Skeletal muscle tissue (tissue), 4 donors: Measurements from ENCODE around the gene MS4A8. TPM values are rescaled to one million over a fixed set of nuclear protein-coding genes. Genes with fewer than 3 reads are reported as not detected.
"Not testable (repeated sequence)": the region's sequence is repeated elsewhere in the genome, so short reads cannot be mapped to it uniquely, and the experiment has no call there.

Experiments used
- H3K27ac ChIP-seq: one replicate; pipeline ENCODE4 v1.7.0; 2013; ENCODE audit warnings: mild to moderate bottlenecking, low read depth, low read length, inconsistent platforms
- H3K27me3 ChIP-seq, 3 donors: one replicate each; pipeline ENCODE4 v1.7.0; 2013; ENCODE audit warnings: low read length in 3 of 3; ENCODE audit not compliant: control insufficient read depth in 3 of 3, insufficient read depth in 3 of 3
- H3K36me3 ChIP-seq, 3 donors: one replicate each; pipeline ENCODE4 v1.7.0; 2013; ENCODE audit warnings: low read length in 3 of 3; ENCODE audit not compliant: control insufficient read depth in 3 of 3, insufficient read depth in 3 of 3
- H3K4me1 ChIP-seq, 3 donors: one replicate each; pipeline ENCODE4 v1.7.0; 2013; ENCODE audit warnings: low read length in 3 of 3, mild to moderate bottlenecking in 3 of 3; ENCODE audit not compliant: control insufficient read depth in 3 of 3, insufficient read depth in 3 of 3
- H3K4me3 ChIP-seq, 3 donors: one replicate each; pipeline ENCODE4 v1.7.0; 2013; ENCODE audit warnings: low read length in 3 of 3
- H3K9ac ChIP-seq, 3 donors: one replicate each; pipeline ENCODE4 v1.7.0; 2013; ENCODE audit warnings: low read length in 3 of 3, mild to moderate bottlenecking in 3 of 3, moderate library complexity in 2 of 3, low read depth in 1 of 3
- H3K9me3 ChIP-seq, 3 donors: one replicate each; pipeline ENCODE4 v1.7.0; 2013; ENCODE audit warnings: low read length in 3 of 3; ENCODE audit not compliant: control insufficient read depth in 3 of 3
- total RNA-seq: library from RNA; depleted of rRNA; stranded (reverse); fragments of >200 nt; gene quantifications from one replicate; pipeline ENCODE4 v1.2.3, GENCODE V29; 2014
- donor health status: Osteomylitis.

Gene MS4A8
- total RNA-seq, 1 donor from 2014 or later = 3.7 TPM

DNA sequence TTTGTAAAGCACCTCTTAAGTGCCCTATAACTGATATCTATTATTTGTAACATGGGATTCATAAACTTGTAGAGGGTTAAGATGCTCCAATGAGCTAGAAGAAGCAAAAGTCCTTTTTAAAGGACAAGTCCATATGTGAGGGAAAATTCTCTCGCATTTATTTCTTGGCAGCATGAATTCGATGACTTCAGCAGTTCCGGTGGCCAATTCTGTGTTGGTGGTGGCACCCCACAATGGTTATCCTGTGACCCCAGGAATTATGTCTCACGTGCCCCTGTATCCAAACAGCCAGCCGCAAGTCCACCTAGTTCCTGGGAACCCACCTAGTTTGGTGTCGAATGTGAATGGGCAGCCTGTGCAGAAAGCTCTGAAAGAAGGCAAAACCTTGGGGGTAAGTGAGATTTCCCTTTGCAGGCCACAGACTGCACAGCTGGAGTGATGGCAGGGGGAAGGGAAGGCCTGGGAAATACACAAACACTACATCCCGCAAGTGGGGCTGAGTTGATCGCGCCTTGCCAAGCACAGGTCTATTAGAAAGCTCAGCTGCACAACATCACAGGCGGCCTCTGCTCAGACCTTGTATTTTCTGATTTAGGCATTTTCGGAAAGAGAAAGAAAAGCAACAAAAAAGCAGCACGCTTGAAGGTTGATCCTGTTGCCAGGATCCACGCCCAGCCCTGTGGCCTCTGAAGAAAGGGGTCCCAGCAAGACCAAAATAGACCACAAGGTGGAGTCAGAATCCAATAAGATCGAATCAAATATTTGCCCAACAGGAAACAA is 1.5 kb downstream of the MS4A8 start:
- no peaks in the 10 kb centered on the region for H3K27me3 ChIP-seq
- H3K4me1 ChIP-seq = peaks cover 0 to 13% (median 0%) of the 10 kb centered on the region in 3 donors
- no peak overlapping the region for H3K4me3 ChIP-seq
- H3K9ac ChIP-seq = no peak overlapping the region
- H3K27ac ChIP-seq = no peak overlapping the region
- no peaks in the 10 kb centered on the region for H3K9me3 ChIP-seq
- no peaks in the 10 kb centered on the region for H3K36me3 ChIP-seq

DNA sequence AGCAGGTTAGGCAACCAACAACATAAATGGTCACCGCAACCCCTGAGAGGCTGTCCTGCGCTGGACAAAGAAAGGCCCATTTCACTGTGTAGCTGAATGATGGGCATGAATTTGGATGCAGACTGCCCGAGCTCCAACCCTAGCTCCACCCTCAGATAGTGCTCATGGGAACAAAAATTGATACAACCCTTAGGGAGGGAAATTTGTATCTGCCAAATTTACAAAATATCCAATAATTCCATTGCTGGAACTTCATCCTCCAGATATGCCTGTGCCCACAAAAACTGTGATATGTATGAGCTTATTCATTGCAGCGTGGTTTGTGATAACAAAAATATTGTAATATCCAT is 2.0 kb downstream of the MS4A8 start:
- Histone ChIP-seq H3K4me3 (no peak overlapping the region), H3K9ac (no peak overlapping the region), H3K27ac (no peak overlapping the region), H3K9me3 (no peaks in the 10 kb centered on the region), H3K36me3 (no peaks in the 10 kb centered on the region), H3K27me3 (no peaks in the 10 kb centered on the region), H3K4me1 (peaks cover 0 to 13% (median 0%) of the 10 kb centered on the region in 3 donors)

DNA sequence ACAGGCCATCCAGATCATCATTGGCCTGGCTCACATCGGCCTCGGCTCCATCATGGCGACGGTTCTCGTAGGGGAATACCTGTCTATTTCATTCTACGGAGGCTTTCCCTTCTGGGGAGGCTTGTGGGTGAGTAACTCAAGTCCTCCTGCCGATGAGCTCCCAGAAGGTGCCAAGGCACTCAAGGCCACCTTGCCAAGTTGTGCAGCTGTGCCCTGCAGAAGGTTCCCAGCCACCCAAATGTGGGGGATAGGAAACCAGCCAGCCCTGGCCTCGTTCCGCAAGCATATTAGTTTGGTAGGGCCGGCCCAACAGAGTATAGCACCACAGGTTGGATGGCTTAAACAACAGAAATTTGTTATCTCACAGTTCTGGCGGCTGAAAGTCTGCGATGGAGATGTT is 4.0 kb downstream of the MS4A8 start:
- Histone ChIP-seq H3K4me3 (no peak overlapping the region), H3K27ac (no peak overlapping the region), H3K27me3 (no peaks in the 10 kb centered on the region), H3K36me3 (no peaks in the 10 kb centered on the region), H3K9me3 (no peaks in the 10 kb centered on the region), H3K9ac (no peak overlapping the region), H3K4me1 (peaks cover 0 to 13% (median 0%) of the 10 kb centered on the region in 3 donors)

DNA sequence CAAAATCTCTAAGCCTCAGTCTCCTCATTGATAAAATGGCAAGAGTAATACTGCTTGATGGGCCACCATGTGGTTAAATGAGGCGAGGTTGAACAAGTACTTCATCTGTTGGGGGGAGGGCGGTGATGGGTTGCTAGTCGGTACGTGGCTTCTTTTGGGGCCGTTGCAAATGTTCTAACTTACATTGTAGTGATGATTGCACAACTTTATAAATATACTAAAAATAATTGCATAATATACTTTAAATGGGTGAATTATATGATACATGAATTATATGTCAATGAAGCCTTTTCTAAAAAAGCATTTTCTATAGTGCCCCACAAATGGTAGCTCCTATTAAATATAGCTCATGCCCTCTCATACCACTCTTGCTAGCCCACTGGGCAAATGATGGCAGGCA is 6.5 kb downstream of the MS4A8 start:
- no peaks in the 10 kb centered on the region for H3K27me3 ChIP-seq

DNA sequence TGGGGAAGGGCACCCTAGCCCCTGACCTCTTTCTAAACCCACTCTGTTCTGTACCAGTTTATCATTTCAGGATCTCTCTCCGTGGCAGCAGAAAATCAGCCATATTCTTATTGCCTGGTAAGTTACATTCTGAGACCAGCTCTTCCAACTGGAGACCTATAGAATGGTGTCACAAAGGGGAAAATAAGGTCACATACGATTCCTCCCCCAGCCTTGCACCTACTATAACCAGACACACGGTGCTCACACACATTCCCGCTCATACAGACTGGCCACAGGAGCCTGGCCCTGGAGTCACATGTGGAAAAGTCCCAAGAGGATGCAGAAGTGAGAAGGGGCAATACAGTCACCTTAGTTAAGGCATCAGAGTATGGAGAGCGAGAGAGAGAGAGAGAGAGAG is 7.5 kb downstream of the MS4A8 start:
- Histone ChIP-seq H3K4me1 (peaks cover 0 to 5% (median 0%) of the 10 kb centered on the region in 3 donors), H3K36me3 (no peaks in the 10 kb centered on the region), H3K27ac (no peak overlapping the region), H3K9ac (no peak overlapping the region), H3K4me3 (no peak overlapping the region), H3K9me3 (no peaks in the 10 kb centered on the region), H3K27me3 (no peaks in the 10 kb centered on the region)

More for the DNA sequence above, 6.5 kb downstream of the MS4A8 start:
- Histone ChIP-seq H3K4me3 (no peak overlapping the region), H3K9me3 (no peaks in the 10 kb centered on the region), H3K27ac (no peak overlapping the region), H3K36me3 (no peaks in the 10 kb centered on the region), H3K9ac (no peak overlapping the region), H3K4me1 (peaks cover 0 to 5% (median 0%) of the 10 kb centered on the region in 3 donors)

DNA sequence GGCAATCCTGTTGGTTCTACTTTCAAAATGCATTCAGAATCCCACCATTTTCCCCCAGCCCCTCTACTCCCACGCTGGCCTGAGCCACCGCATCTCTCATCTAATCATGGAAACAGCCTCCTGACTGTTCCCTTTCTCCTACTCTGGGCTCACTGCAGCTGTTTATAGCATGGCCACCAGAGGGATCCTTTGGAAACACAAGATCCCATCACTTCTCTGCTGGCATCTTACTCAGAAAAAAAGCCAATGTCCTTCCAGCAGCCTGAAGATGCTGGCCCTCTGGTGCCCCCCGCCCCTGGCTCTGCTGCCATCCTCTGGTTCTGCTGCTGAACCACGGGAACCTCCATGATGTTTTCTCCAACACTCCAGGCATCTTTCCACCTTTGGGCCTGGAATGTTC is 11.1 kb downstream of the MS4A8 start:
- Histone ChIP-seq H3K4me3 (no peak overlapping the region), H3K27me3 (no peaks in the 10 kb centered on the region)

DNA sequence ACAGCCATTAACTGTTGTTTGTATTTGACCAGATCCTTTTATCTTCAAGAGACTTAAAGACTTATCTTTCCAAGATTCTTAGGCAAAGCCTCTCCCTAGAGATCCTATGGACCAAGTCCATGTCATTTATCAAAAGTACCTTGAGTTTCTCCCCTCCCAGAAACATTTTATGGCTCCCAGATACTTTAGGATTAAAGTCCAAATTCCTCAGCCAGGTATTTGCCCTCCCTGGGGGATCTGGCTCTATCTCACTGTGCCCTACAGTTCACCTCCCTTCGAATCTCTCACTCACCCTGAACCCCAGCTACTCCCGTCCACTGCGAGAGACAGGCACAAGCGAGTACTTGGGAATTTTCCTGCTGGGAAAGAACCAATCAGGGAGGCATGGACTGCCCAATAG is 11.9 kb downstream of the MS4A8 start:
- H3K27ac ChIP-seq = no peak overlapping the region
- no peaks in the 10 kb centered on the region for H3K4me1 ChIP-seq
- H3K4me3 ChIP-seq = no peak overlapping the region
- no peak overlapping the region for H3K9ac ChIP-seq
- no peaks in the 10 kb centered on the region for H3K27me3 ChIP-seq
- no peaks in the 10 kb centered on the region for H3K9me3 ChIP-seq
- no peaks in the 10 kb centered on the region for H3K36me3 ChIP-seq

More for the DNA sequence above, 11.1 kb downstream of the MS4A8 start:
- Histone ChIP-seq H3K27ac (no peak overlapping the region), H3K36me3 (no peaks in the 10 kb centered on the region), H3K4me1 (no peaks in the 10 kb centered on the region), H3K9me3 (no peaks in the 10 kb centered on the region), H3K9ac (no peak overlapping the region)

DNA sequence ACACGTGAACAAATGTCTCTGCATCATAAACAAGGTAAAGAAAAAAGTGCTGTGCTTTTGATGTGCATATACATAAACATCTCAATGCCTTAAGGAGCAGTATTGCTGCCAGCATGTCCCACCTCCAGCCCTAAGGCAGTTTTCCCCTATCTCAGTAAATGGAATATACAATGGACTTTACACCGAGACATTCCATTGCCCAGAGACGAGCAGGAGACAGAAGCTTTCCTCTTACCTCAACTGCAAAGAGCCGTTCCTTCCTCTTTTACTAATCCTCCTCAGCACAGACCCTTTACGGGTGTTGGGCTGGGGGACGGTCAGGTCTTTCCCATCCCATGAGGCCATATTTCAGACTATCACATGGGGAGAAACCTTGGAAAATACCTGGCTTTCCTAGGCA is 14.0 kb downstream of the MS4A8 start:
- not testable (repeated sequence) for H3K36me3 ChIP-seq, H3K4me3 ChIP-seq, H3K4me1 ChIP-seq, H3K27ac ChIP-seq, H3K27me3 ChIP-seq, H3K9me3 ChIP-seq, H3K9ac ChIP-seq

DNA sequence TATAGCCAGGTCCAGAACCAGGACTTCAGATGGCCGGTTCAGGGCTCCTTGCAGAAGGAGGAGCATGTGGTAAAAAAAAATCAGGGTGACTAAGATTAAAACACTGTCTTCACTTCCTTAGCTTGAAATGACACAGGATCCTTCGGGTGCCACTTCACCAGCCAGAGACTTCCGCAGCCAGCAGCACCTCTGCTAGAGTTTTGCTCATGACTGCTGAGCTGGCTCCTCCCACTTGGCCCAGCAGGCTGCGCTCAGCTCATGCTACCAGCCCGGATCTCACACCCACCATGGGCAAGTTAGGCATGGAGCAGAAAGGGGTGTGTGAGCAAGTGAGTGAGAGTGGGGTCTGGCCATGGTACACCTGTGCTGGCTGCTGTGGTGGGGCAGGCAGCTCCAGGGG is 18.5 kb downstream of the MS4A8 start:
- no peaks in the 10 kb centered on the region for H3K36me3 ChIP-seq
- no peak overlapping the region for H3K27ac ChIP-seq
- H3K4me3 ChIP-seq = no peak overlapping the region
- no peak overlapping the region for H3K9ac ChIP-seq
- no peaks in the 10 kb centered on the region for H3K4me1 ChIP-seq
- peaks cover 0 to 8% (median 0%) of the 10 kb centered on the region in 3 donors for H3K27me3 ChIP-seq
- peaks cover 5 to 11% (median 5%) of the 10 kb centered on the region in 3 donors for H3K9me3 ChIP-seq

DNA sequence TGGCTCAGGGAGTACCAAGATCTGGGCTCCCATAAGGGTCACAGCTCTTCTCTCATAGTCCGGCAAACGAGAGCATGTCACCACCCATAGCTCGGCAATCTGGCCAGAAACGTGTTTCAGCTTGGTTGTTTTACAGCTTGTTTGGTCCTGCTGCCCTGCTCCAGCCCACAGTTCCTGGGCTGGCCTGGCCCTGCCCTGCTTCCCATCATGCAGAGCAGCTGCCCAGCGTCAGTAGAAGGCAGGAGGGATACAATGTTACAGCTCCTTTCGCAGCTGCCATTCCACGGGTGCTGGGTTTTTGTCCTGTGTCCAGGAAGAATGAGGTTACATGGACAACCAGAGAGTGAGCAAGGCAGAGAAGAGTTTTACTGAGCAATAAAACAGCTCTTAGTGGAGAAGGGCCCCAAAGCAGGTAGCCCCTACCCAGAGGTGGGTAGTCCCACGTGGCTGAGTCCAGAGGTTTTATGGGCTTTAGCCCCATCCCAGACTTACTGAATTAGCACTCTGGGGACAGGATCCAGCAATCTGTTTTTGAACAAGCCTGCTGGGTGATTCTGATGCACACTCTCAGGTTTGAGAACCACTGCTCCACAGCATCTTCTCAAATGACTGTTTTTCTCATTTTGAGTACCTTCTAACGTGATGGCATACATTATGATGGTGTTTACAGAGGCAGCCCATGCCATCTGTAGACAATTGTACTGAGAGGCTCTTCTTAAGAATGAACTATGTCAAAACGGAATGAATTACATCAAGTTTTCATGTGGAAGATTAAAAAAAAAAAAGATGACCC is 19.3 kb downstream of the MS4A8 start:
- Histone ChIP-seq H3K27ac (no peak overlapping the region), H3K9ac (no peak overlapping the region), H3K9me3 (peaks cover 5 to 11% (median 5%) of the 10 kb centered on the region in 3 donors), H3K36me3 (no peaks in the 10 kb centered on the region), H3K4me1 (no peaks in the 10 kb centered on the region), H3K4me3 (no peak overlapping the region), H3K27me3 (peaks cover 0 to 8% (median 0%) of the 10 kb centered on the region in 3 donors)
